Gastroesophageal sphincter (tissue), 4 donors: Measurements from ENCODE around the gene MEGF11. TPM values are rescaled to one million over a fixed set of nuclear protein-coding genes. Genes with fewer than 3 reads are reported as not detected.

Source experiments
- ATAC-seq: fragments of 150-250 bp; one replicate; pipeline ENCODE4 v1.9.1; 2016; ENCODE audit warnings: mild to moderate bottlenecking, moderate library complexity
- H3K27ac ChIP-seq, 4 donors: fragments of 200-600 bp; sonication (generic) in 3 of 4; 1 replicate in 3 of 4; 2 replicates in 1 of 4; pipeline ENCODE4 v1.5.1; 2016 to 2019
- H3K27me3 ChIP-seq: fragments of 200-600 bp; sonication (generic); one replicate; pipeline ENCODE4 v1.5.1; 2019
- H3K36me3 ChIP-seq, 2 donors: fragments of 200-600 bp; sonication (generic); one replicate each; pipeline ENCODE4 v1.5.1; 2019; ENCODE audit warnings: control low read depth in 1 of 2
- H3K4me1 ChIP-seq, 3 donors: fragments of 200-600 bp; sonication (generic); 1 replicate in 2 of 3; 2 replicates in 1 of 3; pipeline ENCODE4 v1.5.1; 2016 to 2019; ENCODE audit warnings: control low read depth in 2 of 3
- H3K4me3 ChIP-seq, 2 donors: fragments of 200-600 bp; sonication (generic); one replicate each; pipeline ENCODE4 v1.5.1; 2019; ENCODE audit warnings: mild to moderate bottlenecking in 1 of 2, moderate library complexity in 1 of 2
- H3K9me3 ChIP-seq, 3 donors: fragments of 200-600 bp; sonication (generic); one replicate each; pipeline ENCODE4 v1.5.1; 2017 to 2019; ENCODE audit warnings: control low read depth in 2 of 3
- EP300 ChIP-seq: sonication (generic); formaldehyde crosslinking; IDR thresholded peaks from one replicate; pipeline ENCODE4 v1.6.1; 2017; ENCODE audit warnings: antibody characterized with exemption, mild to moderate bottlenecking
- POLR2A ChIP-seq, 2 donors: fragments of 450-650 bp; IDR thresholded peaks; one replicate each; pipeline ENCODE4 v1.6.1; 2017; ENCODE audit warnings: antibody characterized with exemption in 2 of 2, mild to moderate bottlenecking in 2 of 2, moderate library complexity in 1 of 2
- POLR2AphosphoS5 ChIP-seq: sonication (generic); formaldehyde crosslinking; IDR thresholded peaks from one replicate; pipeline ENCODE4 v1.6.1; 2017; ENCODE audit warnings: antibody characterized with exemption
- WGBS, 2 donors: methylation state at CpG; one replicate each; pipeline ENCODE4 v1.1.5; 2018; ENCODE audit warnings: low coverage in 1 of 2; 5-methylcytosine and 5-hydroxymethylcytosine counted together
- total RNA-seq, 4 donors: library from RNA; depleted of rRNA; stranded (reverse); fragments of >200 nt; gene quantifications; one replicate each; pipeline ENCODE4 v1.1.0, GENCODE V29; 2016
- TF ChIP-seq, protein P1 (sequence below), 4 experiments: fragments of 200-600 bp in 2 of 4; fragments of 450-650 bp in 2 of 4; sonication (generic) in 1 of 4; IDR thresholded peaks; one replicate each; pipeline ENCODE4 v1.5.1; 2017 to 2019; ENCODE audit warnings: antibody characterized with exemption in 4 of 4, mild to moderate bottlenecking in 2 of 4, moderate library complexity in 2 of 4

Gene MEGF11
- total RNA-seq, 4 donors from 2014 or later = 0.08 TPM; not detected in 3

DNA sequence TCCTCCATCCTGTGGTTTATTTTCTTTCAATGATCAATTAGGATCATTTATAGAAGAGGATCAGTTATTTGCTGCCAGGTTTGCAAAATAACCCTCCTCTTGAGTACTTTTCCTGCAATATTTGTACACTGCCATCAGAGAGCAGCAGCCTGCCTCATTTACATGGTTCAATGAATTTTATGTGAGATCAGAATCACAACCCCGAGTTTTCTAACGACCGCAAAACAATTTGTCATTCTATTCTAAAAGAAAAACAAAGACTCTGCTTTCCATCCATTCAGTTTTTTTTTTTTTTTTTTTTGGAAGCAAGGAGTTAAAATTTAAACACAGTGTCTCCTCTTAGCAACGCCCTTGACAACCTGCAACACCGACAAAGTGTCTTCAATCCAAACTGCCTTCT lies 237.4 kb downstream of the MEGF11 start:
- 39% methylated on average over 4 to 5 of the region's 5 CpGs for WGBS, 2 donors
- TF ChIP-seq POLR2A (IDR thresholded peaks at IDR 0.05) = no peak
- TF ChIP-seq POLR2AphosphoS5 = no peak
- TF ChIP-seq, protein P1, sequence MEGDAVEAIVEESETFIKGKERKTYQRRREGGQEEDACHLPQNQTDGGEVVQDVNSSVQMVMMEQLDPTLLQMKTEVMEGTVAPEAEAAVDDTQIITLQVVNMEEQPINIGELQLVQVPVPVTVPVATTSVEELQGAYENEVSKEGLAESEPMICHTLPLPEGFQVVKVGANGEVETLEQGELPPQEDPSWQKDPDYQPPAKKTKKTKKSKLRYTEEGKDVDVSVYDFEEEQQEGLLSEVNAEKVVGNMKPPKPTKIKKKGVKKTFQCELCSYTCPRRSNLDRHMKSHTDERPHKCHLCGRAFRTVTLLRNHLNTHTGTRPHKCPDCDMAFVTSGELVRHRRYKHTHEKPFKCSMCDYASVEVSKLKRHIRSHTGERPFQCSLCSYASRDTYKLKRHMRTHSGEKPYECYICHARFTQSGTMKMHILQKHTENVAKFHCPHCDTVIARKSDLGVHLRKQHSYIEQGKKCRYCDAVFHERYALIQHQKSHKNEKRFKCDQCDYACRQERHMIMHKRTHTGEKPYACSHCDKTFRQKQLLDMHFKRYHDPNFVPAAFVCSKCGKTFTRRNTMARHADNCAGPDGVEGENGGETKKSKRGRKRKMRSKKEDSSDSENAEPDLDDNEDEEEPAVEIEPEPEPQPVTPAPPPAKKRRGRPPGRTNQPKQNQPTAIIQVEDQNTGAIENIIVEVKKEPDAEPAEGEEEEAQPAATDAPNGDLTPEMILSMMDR (IDR thresholded peaks at IDR 0.05) = no peak
- TF ChIP-seq EP300 = no peak
- Histone ChIP-seq H3K27me3 (peaks cover 10% of the 10 kb centered on the region), H3K4me3 (no peak overlapping the region), H3K4me1 (no peaks in the 10 kb centered on the region), H3K36me3 (no peaks in the 10 kb centered on the region), H3K27ac (no peak overlapping the region), H3K9me3 (peaks cover 0 to 8% (median 0%) of the 10 kb centered on the region in 3 donors)
- no peak for ATAC-seq

DNA sequence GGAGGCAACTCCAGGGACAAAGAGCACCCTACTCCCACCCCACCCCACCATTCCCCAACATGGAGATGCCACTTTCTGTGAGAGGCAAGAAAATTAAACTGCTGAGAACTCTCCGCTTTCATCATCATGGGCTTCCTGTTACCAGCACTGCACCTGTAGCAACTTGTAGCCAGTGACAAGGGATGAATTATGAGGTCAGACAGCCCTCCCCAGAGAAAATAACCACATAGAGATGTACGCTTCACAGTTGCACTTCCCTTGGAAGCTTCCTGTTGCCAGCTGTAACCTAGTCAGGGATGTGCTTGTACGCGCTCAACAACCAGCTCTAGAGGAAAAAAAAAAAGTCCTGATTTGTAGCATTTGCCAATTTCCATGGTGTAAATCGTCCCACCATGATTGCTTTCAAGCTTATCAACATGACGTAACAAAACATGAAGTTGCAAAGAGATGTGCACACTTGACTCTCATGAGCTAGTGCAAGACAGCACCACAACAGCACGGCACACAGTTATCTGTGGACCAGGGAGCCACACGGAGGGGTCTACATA lies 238.8 kb downstream of the MEGF11 start:
- no peak for ATAC-seq
- 81 to 83% methylated on average over 4 to 8 of the region's 8 CpGs for WGBS, 2 donors
- TF ChIP-seq POLR2A (IDR thresholded peaks at IDR 0.05) (no peak), POLR2AphosphoS5 (no peak)
- H3K27ac ChIP-seq = no peak overlapping the region
- no peaks in the 10 kb centered on the region for H3K36me3 ChIP-seq
- no peaks in the 10 kb centered on the region for H3K4me1 ChIP-seq
- no peak overlapping the region for H3K4me3 ChIP-seq
- peaks cover 0 to 8% (median 0%) of the 10 kb centered on the region in 3 donors for H3K9me3 ChIP-seq
- peaks cover 5% of the 10 kb centered on the region for H3K27me3 ChIP-seq

DNA sequence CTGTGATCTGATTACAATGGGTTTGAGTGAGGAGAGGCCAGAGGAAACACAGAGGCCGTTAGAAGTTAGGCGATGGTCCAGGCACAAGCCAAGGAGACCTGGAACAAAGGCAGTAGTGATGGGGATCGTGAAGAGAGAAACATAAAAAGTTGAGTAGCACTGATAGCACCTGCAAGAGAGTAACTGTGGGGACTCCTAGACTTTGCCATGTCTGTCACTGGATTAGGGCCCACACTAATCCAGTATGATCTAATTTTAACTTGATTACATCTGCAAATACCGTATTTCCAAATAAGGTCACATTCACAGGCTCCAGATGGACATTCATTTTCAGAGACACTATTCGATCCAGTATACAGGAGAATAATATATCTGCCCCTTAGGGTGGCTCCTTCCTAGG lies 239.5 kb downstream of the MEGF11 start:
- Histone ChIP-seq H3K27me3 (no peaks in the 10 kb centered on the region), H3K9me3 (peaks cover 0 to 8% (median 0%) of the 10 kb centered on the region in 3 donors), H3K36me3 (no peaks in the 10 kb centered on the region), H3K27ac (no peak overlapping the region), H3K4me3 (no peak overlapping the region), H3K4me1 (no peaks in the 10 kb centered on the region)
- TF ChIP-seq, protein P1 (IDR thresholded peaks at IDR 0.05) = no peak
- no peak for TF ChIP-seq POLR2AphosphoS5
- TF ChIP-seq POLR2A (IDR thresholded peaks at IDR 0.05) = no peak
- no peak for TF ChIP-seq EP300
- ATAC-seq = no peak
- 52 to 66% methylated on average over 5 of the region's 5 CpGs for WGBS, 2 donors

DNA sequence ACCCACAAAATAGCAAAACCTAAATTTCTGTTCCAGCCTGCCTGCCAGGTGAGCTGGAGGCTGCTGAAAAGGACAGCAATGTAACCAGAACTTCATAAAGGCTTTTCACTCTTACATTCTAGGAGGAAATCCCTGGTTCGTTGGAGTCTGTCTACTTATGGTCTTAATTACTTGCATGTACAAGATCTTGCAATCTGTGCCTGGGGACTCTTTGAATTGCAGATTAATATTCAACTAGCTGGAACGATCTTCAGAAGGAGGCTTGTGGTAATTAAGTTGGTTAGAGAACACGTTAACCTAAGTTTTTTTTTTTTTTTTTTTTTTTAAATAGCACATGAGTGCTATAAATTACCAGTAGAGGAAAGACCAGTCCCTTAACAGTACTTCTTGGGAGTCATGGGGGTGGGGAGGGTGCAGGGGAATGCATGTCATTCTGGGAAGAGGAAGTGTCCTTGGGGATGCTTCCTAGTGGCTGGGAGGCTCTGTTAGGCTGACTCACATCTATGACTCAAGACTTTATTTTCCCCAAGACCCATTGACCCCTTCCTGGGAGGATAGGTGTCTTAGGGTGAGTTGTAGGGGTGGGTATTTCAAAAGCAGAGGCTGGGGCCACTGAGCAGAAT lies 244.5 kb downstream of the MEGF11 start:
- WGBS, 2 donors = 54 to 55% methylated on average over 3 of the region's 3 CpGs
- Histone ChIP-seq H3K36me3 (no peaks in the 10 kb centered on the region), H3K4me1 (no peaks in the 10 kb centered on the region), H3K9me3 (no peaks in the 10 kb centered on the region), H3K4me3 (no peak overlapping the region), H3K27me3 (peaks cover 23% of the 10 kb centered on the region), H3K27ac (no peak overlapping the region)
- TF ChIP-seq POLR2AphosphoS5 (no peak), EP300 (no peak), POLR2A (IDR thresholded peaks at IDR 0.05) (no peak)
- TF ChIP-seq, protein P1 (IDR thresholded peaks at IDR 0.05) = no peak
- no peak for ATAC-seq

DNA sequence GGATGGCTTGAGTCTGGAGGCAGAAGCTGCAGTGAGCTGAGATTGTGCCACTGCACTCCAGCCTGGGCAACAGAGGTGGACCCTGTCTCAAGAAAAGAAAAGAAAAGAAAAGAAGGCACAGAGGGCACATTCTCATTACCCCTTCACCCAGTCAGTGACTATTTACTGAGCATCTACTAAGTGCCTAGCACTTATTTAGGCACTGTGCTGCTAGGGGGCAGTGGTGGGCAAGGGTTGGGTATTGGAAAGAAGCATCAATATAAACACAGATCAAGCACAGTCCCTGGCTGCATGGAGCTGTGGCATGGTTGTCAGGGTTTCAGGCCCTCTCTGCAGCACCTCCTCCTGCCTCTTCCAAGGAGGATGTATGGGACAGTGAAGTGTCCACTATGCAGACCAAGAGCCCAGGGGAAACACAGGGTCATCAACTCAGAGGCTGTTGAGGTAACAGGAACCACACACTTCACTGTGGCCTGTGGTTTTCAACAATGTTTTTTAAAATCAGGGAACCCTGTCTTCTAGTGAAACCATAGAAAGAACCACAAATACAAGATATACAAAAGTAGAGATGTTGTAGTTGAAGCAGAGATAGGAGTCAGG lies 245.8 kb downstream of the MEGF11 start:
- no peak for TF ChIP-seq EP300
- no peak for TF ChIP-seq POLR2A (IDR thresholded peaks at IDR 0.05)
- TF ChIP-seq POLR2AphosphoS5 = no peak
- TF ChIP-seq, protein P1 (IDR thresholded peaks at IDR 0.05) = no peak

More for the DNA sequence above, 245.8 kb downstream of the MEGF11 start:
- Histone ChIP-seq H3K27ac (no peak overlapping the region), H3K9me3 (no peaks in the 10 kb centered on the region), H3K4me3 (no peak overlapping the region), H3K4me1 (no peaks in the 10 kb centered on the region), H3K27me3 (peaks cover 36% of the 10 kb centered on the region), H3K36me3 (no peaks in the 10 kb centered on the region)
- ATAC-seq = no peak
